ENCODE data around the gene TAOK2.
"Not testable (repeated sequence)": the region's sequence is repeated elsewhere in the genome, so short reads cannot be mapped to it uniquely, and the experiment has no call there.

Gene TAOK2

GRCh38 chr16:30004811-30005242, 31.2 kb downstream of the TAOK2 start:
- no peak for DNase-seq

GRCh38 chr16:30005341-30006094, 31.9 kb downstream of the TAOK2 start:
- peak; percentile 53 for DNase-seq

GRCh38 chr16:30006095-30006473, 32.4 kb downstream of the TAOK2 start:
- no peak for DNase-seq

GRCh38 chr16:30006659-30007377, 33.1 kb downstream of the TAOK2 start:
- DNase-seq, result no peak

GRCh38 chr16:30007378-30007895, 33.8 kb downstream of the TAOK2 start:
- DNase-seq, result no peak

- no peak for DNase-seq
Observed at GRCh38 chr16:30009085-30009862, 35.6 kb downstream of the TAOK2 start.

- DNase-seq, result no peak
Observed at GRCh38 chr16:30009990-30010843, 36.5 kb downstream of the TAOK2 start.

- peak; percentile 54 for DNase-seq
Observed at GRCh38 chr16:30010844-30011713, 37.4 kb downstream of the TAOK2 start, which contains the start of gene DOC2A. Gene DOC2A, minus strand, starts transcription at chr16:30011027. Its CDS starts 805 bp downstream, at chr16:30010222.

- no peak for DNase-seq
Observed at GRCh38 chr16:30011714-30012504, 38.2 kb downstream of the TAOK2 start.

- not testable (repeated sequence) for DNase-seq
Observed at GRCh38 chr16:30012598-30012997, 38.9 kb downstream of the TAOK2 start.

GRCh38 chr16:30015450-30015849, 41.8 kb downstream of the TAOK2 start:
- DNase-seq, result not testable (repeated sequence)

GRCh38 chr16:30016555-30017276, 43.0 kb downstream of the TAOK2 start:
- no peak for DNase-seq

- no peak for DNase-seq
Observed at GRCh38 chr16:30017277-30017656, 43.6 kb downstream of the TAOK2 start.

GRCh38 chr16:30017937-30018336, 44.3 kb downstream of the TAOK2 start:
- not testable (repeated sequence) for DNase-seq

GRCh38 chr16:30018731-30019158, 45.1 kb downstream of the TAOK2 start:
- DNase-seq, result no peak

GRCh38 chr16:30022887-30023286, 49.2 kb downstream of the TAOK2 start, which contains the start of gene C16orf92:
Gene C16orf92, plus strand, starts transcription at chr16:30023198. Its CDS starts 143 bp downstream, at chr16:30023341.
- no peak for DNase-seq

- DNase-seq, result no peak
Observed at GRCh38 chr16:30023586-30023985, 49.9 kb downstream of the TAOK2 start.

GRCh38 chr16:30024451-30024850, 50.8 kb downstream of the TAOK2 start:
- DNase-seq, result no peak

- no peak for DNase-seq
Observed at GRCh38 chr16:30025156-30025555, 51.5 kb downstream of the TAOK2 start.

Data from right hindlimb (tissue), 1 donor.